K562 (cell line): ENCODE data around the gene SCUBE2. TPM values are rescaled to one million over a fixed set of nuclear protein-coding genes. Genes with fewer than 3 reads are reported as not detected.
A peak's percentile ranks its signal among the peaks of the same experiment; 100 is the strongest.

Experiments used
- BCLAF1 ChIP-seq, 2 experiments: fragments of 450-650 bp in 1 of 2; IDR thresholded peaks; 2 replicates each; pipeline ENCODE4 v1.6.1; 2011 to 2017; ENCODE audit warnings: low read depth in 2 of 2, antibody characterized with exemption in 1 of 2, borderline replicate concordance in 1 of 2, low read length in 1 of 2, mild to moderate bottlenecking in 1 of 2, mixed read lengths in 1 of 2; ENCODE audit not compliant: control insufficient read depth in 1 of 2
- CAMTA2 ChIP-seq: fragments of 250-450 bp; sonication (Bioruptor Pico); conservative IDR thresholded peaks from 2 replicates; pipeline ENCODE4 v1.5.1; 2022
- CBX2 ChIP-seq: fragments of 200-600 bp; sonication (generic); IDR thresholded peaks from one replicate; pipeline ENCODE4 v1.6.1; 2012; ENCODE audit warnings: mild to moderate bottlenecking, low read length, inconsistent platforms; ENCODE audit not compliant: insufficient read depth, poor library complexity, severe bottlenecking
- CLOCK ChIP-seq: fragments of 250-450 bp; sonication (Bioruptor Pico); IDR thresholded peaks from 2 replicates; pipeline ENCODE4 v1.4.0; 2020; ENCODE audit warnings: mild to moderate bottlenecking, moderate library complexity, borderline replicate concordance
- E2F5 ChIP-seq: sonication (generic); formaldehyde crosslinking; IDR thresholded peaks from 2 replicates; pipeline ENCODE4 v1.8.0; 2022; ENCODE audit warnings: mild to moderate bottlenecking, missing genetic modification reagents
- ERF ChIP-seq: fragments of 450-650 bp; formaldehyde crosslinking; IDR thresholded peaks from 2 replicates; pipeline ENCODE4 v1.4.0; 2020; ENCODE audit warnings: mild to moderate bottlenecking, mixed read lengths
- FOS ChIP-seq: IDR thresholded peaks from 3 replicates; pipeline ENCODE4 v1.6.1; 2011; ENCODE audit not compliant: insufficient read length; ENCODE audit errors: extremely low read depth
- GATAD2B ChIP-seq: fragments of 450-650 bp; IDR thresholded peaks from 2 replicates; pipeline ENCODE4 v1.6.1; 2017; ENCODE audit warnings: mild to moderate bottlenecking, borderline replicate concordance
- IRF1 ChIP-seq: sonication (generic); formaldehyde crosslinking; IDR thresholded peaks from 2 replicates; pipeline ENCODE4 v1.8.0; 2022; ENCODE audit warnings: missing genetic modification reagents, mild to moderate bottlenecking, borderline replicate concordance
- NBN ChIP-seq: fragments of 450-650 bp; IDR thresholded peaks from 2 replicates; pipeline ENCODE4 v1.6.1; 2016; ENCODE audit warnings: low read depth, mild to moderate bottlenecking
- RBM17 ChIP-seq: fragments of 200-400 bp; formaldehyde crosslinking; IDR thresholded peaks from 2 replicates; pipeline ENCODE4 v1.6.1; 2017; ENCODE audit warnings: low read depth, mild to moderate bottlenecking, low read length, borderline replicate concordance
- RFX1 ChIP-seq: fragments of 450-650 bp; IDR thresholded peaks from 2 replicates; pipeline ENCODE4 v1.6.1; 2016; ENCODE audit warnings: mild to moderate bottlenecking, moderate library complexity
- SAP30 ChIP-seq: fragments of 200-600 bp; sonication (generic); IDR thresholded peaks from 2 replicates; pipeline ENCODE4 v1.6.1; 2012; ENCODE audit warnings: borderline replicate concordance, low read depth, mild to moderate bottlenecking, moderate library complexity, low read length, control low read depth, inconsistent platforms; ENCODE audit not compliant: insufficient read depth, poor library complexity, severe bottlenecking
- SMARCC2 ChIP-seq: fragments of 450-650 bp; IDR thresholded peaks from 2 replicates; pipeline ENCODE4 v1.6.1; 2017; ENCODE audit warnings: antibody characterized with exemption, moderate library complexity, mild to moderate bottlenecking, low read depth
- TCF15 ChIP-seq: fragments of 250-450 bp; sonication (Bioruptor Pico); IDR thresholded peaks from 2 replicates; pipeline ENCODE4 v1.8.0; 2022; ENCODE audit warnings: moderate library complexity, mild to moderate bottlenecking, inconsistent platforms
- ZNF143 ChIP-seq: sonication (generic); formaldehyde crosslinking; IDR thresholded peaks from 2 replicates; pipeline ENCODE4 v1.9.0; 2022; ENCODE audit warnings: mild to moderate bottlenecking, missing genetic modification reagents
- ZNF263 ChIP-seq: sonication (generic); formaldehyde crosslinking; IDR thresholded peaks from 2 replicates; pipeline ENCODE4 v1.8.0; 2022; ENCODE audit warnings: mild to moderate bottlenecking, missing genetic modification reagents, borderline replicate concordance
- ZNF785 ChIP-seq: fragments of 250-450 bp; sonication (Bioruptor Pico); IDR thresholded peaks from 2 replicates; pipeline ENCODE4 v1.4.0; 2020; ENCODE audit warnings: mild to moderate bottlenecking
- polyA plus RNA-seq, 8 experiments: library from polyadenylated mRNA; depleted of rRNA in 4 of 8; stranded (reverse) in 5 of 8; unstranded in 3 of 8; fragments of >200 nt; fragmentation: Nextera tagmentation in 2 of 8; fragmentation: Illumina TruSeq in 1 of 8; extraction: Ambion mirVana in 2 of 8; extraction: Trizol in 1 of 8; gene quantifications; 2 replicates each; pipeline versions ENCODE4 v1.2.1 to v1.2.3, GENCODE V29; 2011 to 2014; ENCODE audit warnings: inconsistent platforms in 1 of 8, missing spikeins in 1 of 8
- total RNA-seq, 7 experiments: library from RNA; depleted of rRNA in 6 of 7; stranded (reverse); fragments of >200 nt in 6 of 7; fragmentation: Illumina TruSeq in 2 of 7; extraction: Trizol in 2 of 7; gene quantifications; 2 replicates each; pipeline versions ENCODE4 v1.2.1 to v1.2.3, GENCODE V29; 2011 to 2021; ENCODE audit warnings: low replicate concordance in 1 of 7

SCUBE2 gene
- total and polyA plus RNA-seq, 9 of the 15 experiments (the other 6 are each of a cell fraction or from before 2014, with no cell fraction given), result 0.06 to 0.40 (median 0.07) TPM; not detected in 6

GRCh38 chr11:9003573-9004182 lies 87.7 kb downstream of the SCUBE2 start, which contains the start of gene NRIP3 (continued):
- TF ChIP-seq RBM17 (no peak), ZNF785 (no peak), FOS (no peak), RFX1 (no peak), ZNF263 (CRISPR knock-in tag) (peak; percentile 19; the same call in 1 of the 2 replicates), BCLAF1 (IDR thresholded peaks at IDR 0.05; ENCODE audit: borderline replicate concordance in 1 of 2, control insufficient read depth in 1 of 2, low read depth in 2 of 2, low read length in 1 of 2) (no peak), NBN (0 out of 2 replicates have a peak, but pooled peaks have one; percentile 12), SAP30 (no peak), ERF (CRISPR knock-in tag) (0 out of 2 replicates have a peak, but pooled peaks have one; percentile 62), SMARCC2 (no peak), CAMTA2 (no peak), CBX2 (no peak), ZNF143 (CRISPR knock-in tag) (no peak), E2F5 (CRISPR knock-in tag) (0 out of 2 replicates have a peak, but pooled peaks have one; percentile 32), IRF1 (CRISPR knock-in tag) (no peak), CLOCK (CRISPR knock-in tag) (no peak), GATAD2B (no peak), TCF15 (no peak)
